ENCODE results near the gene CDC14B.
A peak's percentile ranks its signal among the peaks of the same experiment; 100 is the strongest.
"Not testable (repeated sequence)": the region's sequence is repeated elsewhere in the genome, so short reads cannot be mapped to it uniquely, and the experiment has no call there.

The CDC14B gene

DNA sequence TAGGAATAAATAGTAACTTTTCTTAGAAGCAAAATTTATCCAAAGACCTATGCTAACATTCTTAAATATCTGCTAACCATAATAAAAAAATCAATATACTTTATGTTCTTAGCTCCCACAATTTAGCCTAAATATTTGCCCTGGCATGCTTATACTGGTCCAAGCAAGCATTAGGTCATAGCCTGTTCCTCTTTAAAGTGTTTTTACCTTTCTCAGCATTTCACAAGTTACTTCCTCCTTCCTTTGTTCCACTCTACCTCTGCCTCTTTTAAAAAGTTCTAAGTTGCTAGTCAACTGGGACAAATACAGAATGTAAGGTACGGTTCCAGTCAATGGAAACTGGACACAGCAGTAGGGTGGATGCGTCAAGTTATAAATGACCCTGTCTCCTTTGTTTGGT lies 37.4 kb downstream of the CDC14B start:
- not testable (repeated sequence) for DNase-seq

DNA sequence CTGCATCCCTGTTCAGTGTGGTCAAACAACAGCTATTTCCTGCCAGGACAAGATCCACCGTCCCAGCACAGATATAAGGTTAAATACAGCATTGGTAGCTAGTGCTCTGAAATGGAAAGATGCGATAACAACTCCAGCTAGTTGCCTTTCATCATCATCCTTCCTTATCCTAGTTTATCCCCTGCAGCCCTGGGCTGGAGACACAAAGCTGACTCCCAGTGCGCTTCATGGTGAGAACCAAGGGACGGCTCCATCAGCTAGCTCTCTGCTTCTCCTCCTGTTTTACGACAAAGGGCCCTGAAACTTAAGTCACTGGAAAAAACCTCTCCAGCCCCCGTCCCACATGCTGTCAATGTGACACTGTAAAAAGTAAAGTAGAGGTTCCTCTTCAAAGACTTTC lies 37.9 kb downstream of the CDC14B start:
- DNase-seq = no peak

DNA sequence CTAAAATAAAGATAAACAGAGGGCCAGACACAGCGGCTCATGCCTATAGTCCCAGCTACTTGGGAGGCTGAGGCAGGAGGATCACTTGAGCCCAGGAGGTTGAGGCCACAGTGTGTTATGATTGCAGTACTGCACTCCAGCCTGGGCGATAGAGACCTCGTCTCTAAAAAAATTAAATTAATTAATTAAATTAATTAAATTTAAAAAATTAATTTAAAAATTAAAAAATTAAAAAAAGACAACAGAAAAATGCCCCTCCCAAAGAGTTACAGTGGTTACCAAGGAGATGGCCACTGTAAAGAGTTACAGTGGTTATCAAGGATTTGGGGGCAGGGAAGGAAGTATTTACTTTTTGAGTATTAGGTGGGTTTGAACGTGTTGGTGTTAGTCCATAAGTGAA lies 38.3 kb downstream of the CDC14B start:
- no peak for DNase-seq

DNA sequence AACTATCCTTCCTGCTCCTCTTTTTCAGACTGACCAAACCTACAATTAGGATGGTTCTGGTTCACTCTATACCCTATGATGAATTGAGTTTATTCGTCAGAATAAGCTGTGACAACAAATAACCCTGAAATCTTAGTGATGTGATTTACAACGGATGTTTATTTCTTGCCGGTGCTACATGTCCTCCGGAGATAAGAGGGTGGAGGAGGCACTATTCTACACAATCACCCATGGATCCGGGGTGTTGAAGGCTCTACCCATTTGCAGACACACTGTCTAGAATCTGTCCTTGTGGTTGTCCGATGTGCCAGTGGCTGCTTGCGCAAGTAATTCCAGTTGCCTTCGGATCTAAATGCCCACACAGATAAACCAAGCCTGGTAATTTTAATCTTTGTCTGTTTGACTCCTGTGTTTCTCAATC lies 44.7 kb downstream of the CDC14B start:
- no peak for DNase-seq

DNA sequence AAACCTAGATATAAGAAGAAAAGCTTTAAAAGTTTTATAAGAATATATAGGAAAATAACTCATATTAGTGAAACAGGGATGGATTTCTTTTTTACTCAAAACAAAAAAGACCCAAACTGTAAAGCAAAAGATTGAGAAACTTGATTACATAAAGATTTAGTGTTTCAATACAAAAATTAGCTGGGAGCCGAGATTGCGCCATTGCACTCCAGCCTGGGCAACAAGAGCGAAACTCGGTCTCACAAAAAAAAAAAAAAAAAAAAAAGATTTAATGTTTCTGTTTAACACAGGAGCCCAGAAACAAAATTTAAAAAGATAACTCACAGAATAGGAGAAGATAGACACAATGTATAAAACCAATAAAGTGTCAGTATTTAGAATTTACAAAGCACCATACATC lies 45.2 kb downstream of the CDC14B start:
- no peak for DNase-seq

DNA sequence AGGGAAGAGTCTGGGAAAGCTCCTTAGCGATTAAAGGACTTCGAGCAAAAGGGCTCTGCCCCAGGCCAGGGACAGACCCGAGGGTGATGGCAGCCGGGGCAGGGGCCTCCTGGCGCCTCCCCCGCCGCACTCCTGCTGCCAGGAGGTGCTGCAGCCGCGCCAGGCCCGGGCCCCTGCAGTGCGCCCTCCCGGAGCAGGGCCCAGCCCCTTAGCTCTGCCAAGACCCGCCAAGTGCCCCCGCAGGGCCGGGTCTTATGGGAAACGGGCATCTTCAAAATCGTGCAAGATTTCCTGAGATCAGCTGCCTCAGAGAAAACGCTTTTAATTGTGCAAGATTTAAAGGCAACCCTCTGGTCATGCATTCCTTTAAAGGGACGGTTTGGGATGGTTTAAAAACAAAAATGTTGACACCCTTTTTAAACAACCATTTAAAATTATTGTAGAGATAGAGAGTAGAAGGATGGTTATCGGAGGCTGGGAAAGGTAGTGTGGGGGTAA lies 52.4 kb downstream of the CDC14B start:
- peak; percentile 2 for DNase-seq

DNA sequence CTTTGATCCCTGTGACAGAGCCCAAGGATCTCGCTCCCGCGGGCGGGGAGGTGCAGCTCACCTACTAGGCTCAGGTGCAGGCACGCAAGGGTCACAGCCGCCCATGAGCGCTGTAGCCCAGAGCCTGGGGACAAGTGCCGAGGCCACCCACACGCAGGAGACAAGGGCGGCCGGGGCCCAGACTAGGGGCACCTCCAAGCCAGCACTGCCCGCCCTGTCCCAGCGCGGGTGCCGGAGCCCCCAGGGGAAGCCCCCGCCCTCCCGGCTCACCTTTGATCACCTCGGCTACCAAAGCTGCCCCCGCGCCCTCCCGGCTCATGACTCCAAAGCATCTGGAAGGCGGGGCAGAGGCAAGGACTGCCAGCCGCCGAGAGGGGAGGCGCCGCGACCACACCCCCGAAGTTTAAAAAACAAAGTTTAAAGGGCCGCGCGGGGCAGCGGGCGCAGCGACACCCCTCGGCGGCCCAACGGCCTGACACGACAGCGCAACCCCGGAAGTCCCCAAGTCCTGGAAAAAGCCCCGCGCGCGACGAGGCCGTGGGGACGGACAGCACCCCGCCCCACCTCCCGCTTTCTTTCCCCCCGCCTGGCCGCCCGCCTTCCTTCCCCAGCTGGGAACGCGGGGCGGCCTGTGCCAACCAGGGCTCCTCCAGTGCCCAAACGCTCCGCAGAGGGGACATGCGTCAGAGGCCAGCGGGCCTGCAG lies 53.0 kb downstream of the CDC14B start:
- DNase-seq = no peak

DNA sequence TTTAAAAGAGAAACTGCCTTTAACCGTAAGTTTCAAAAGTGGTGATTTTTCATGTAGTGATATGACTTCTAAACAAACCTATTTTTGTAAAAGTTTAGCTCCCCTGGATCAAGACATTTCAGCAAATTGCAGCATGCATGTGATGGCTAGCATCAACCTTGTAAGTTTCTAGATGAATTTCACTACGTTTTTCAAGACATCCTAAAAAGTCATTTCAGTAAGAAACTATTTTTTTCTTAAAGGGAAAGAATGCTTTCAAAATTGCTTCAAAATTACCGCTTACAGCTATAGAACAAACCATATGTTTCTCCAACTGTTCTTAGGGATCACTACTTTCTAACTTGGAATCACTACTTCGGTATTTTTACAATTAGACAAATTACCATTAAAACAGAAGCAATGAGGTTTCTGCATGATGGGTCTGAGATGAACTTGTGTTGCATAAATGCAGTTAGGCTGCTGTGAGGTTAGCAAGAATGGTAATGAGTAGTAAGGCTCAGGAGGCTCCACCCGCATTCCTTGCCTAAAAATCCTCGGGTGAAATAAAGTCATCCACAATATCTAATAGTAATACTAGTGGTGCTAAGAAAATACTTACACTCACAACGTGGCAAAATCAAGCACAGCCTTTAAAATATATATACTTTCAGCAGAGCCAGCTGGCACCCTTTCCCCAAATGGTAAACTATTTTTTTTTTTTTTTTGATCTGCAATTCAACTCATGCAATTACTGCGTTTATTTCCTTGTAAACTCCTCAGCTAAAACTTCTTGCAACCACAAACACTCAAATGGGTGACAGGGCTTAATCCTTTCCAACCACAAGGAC lies 53.8 kb downstream of the CDC14B start:
- no peak for DNase-seq

DNA sequence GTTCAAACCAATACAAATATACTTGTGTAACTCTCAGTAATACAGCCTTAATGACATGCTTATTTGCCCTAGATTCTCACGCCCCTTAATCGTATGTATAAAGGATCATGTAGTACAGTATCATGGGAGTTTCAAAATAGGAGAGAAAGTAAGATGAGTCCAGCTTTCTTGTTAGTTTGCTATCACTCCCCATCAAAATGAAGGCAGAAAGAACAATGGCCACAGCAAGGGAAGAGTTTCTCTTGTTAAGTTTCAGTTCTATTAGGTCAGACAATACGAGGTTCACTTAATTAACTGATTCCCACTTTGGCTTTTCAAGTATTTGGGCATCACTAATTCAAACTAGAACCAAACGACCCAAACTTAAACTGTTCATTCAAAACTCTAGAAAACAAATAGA lies 55.4 kb downstream of the CDC14B start:
- no peak for DNase-seq

DNA sequence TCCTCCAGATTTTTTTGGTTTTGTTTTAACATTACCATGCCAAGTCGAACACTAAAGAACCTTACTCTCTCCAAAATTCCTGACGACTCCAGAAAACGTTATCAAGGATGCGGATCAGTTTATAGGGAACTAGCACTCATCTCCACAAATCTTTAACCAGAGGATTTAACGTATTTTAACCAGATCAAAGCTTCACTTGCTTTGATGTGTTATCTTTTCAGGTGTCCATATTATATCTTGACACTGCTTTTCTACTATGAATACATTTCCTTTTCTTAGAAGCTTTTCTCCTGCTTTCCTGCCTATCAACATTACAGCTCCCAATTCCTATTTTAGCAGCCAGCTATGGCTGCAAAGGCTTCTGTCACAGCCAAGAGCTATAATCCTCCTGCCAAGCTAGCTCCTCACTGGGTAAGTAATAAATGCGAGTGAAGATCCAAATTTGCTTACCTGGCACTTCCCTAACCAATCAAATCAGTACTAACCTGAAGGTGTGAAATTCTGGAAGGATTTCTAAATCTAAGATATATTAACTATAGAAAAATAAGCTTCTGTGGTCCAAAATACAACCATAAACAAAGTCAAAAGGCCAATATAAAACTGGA lies 60.2 kb downstream of the CDC14B start:
- DNase-seq = no peak

DNA sequence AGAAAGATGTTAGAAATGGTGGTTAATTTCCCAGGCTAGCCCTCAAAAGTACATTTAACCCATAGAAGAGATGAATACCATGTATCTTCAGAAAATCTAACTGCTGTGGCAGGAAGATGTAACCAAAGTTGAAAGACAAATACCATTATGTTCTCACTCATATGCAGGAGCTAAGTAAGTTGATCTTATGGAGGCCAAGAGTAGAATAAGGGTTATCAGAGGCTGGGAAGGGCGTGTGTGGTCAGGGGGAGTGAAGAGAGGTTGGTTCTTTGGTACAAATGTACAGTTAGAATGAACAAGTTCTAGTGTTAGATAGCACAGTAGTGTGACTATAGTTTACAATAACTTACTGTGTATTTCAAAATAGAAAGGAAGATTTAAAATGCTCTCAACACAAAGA lies 61.7 kb downstream of the CDC14B start:
- DNase-seq = no peak

DNA sequence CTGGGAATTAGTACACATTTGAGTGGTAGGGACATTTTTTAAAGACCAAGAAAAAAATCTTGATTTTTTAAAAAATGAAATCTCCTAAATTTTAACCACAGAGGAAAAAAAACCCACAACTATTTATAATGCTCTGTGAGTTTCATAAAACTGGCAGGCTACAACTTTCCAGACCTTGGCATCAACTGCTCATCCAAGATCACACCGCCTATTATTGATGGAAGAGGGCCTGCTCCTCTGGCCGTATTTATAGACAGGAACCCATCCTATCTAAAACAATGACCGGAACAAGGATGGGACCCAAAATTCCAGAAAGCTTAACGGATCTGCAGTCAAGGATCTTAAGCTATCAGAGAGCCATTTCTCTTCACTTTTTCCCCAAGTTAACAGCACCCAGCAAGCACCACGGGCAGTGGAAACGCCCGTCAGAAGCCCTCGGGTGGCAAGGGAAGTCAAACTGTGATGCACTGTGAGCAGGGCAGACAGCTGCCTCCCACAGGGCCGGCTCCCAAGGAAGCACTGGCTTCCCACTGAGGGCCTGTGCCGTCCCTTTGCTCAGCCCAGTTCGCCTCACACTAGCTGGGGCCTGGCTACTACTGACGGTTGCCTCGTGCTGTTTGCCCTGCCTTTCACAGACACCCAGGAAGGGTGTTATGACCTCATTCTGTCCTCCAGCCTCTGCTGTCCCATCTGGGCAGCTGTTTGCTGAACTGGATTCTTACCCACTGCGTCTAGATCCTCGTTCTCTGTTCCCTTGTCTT lies 62.8 kb downstream of the CDC14B start:
- DNase-seq = no peak

DNA sequence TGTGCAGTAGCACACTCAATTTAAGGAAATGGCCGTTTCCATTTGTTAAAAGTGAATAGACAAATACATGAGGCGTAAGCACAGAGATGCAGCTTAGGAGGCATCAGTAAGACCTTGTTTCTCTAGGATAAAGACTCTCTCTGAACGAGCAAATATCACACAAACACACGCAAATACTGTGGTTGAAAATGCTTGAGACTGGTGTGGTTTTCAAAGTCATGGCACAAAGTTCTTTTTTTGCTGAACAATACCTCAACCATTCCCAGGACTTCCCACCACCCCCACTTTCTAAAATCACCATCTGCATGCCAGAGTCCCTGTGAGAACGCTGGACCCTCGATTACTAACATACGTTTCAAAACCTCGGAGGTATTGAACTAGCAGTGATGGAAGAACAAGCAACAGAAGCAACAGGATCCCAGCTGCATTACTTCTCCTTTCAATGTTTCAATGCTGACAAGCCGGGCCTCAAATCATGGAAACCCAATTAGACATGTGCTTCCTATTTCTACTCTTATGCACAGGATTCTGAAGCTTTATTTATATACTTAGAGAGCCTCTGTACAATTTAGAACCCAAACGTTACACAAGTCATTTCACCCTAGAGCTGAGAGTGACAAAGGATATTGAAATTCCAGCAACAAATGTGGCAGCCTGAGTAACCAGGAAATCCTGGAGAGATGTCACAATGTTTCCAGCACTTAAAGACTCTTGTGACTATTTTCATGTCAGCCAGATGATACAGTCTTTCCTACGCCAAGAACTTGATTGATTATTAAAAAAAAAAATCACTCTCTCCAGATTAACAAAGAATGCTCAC lies 63.9 kb downstream of the CDC14B start:
- no peak for DNase-seq

DNA sequence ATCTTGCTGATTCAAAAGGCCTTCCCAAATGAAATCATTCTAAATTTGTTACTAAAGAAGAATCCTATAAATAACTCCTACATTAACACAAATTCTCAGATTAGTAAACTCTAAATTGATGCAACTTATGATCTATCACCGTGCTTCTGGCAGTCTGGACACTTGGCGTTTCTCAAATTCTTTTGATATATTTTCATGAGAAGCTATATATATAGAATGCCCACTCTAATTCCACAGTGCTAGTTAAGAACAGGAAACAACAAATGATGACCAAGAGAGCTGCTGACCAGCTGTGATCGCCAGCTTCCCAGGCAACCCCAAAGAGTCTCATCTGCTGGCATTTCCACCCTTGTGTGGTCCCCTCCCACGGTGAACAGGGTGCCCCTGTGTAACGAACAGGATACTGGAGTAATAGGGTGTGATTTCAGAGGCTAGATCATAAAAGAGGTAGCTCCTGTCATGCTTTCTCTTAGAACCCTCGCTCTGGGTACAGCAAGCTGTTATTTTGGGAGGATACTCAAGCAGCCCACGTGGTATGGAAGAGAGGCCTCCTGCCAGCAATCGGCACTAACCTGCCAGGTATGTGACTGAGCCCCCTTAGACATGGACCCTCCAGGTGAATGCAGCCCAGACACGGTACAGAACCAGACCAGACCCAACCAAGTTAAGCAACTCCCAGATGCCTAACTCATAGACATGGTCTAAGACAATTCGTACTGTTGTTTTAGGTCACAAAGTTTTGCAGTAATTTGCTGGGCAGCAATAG lies 64.7 kb downstream of the CDC14B start:
- no peak for DNase-seq

DNA sequence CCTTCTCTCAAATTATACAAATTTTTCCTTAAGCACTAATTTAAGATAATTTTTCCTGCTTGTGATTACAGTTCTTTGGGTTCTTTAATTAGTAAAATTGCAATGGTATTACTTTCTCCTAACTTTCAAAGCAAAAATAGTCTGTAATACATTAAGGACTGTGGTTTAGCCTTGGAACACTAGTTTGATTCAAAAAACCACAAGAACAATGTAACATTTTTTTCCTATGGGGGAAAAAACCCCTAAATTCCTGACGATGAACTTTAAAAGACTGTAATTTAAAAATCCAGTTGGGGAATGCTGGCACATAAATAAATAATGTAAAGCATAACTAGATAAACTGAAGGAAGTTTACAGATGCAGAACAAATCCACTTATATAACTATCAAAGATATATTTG lies 65.3 kb downstream of the CDC14B start:
- no peak for DNase-seq

DNA sequence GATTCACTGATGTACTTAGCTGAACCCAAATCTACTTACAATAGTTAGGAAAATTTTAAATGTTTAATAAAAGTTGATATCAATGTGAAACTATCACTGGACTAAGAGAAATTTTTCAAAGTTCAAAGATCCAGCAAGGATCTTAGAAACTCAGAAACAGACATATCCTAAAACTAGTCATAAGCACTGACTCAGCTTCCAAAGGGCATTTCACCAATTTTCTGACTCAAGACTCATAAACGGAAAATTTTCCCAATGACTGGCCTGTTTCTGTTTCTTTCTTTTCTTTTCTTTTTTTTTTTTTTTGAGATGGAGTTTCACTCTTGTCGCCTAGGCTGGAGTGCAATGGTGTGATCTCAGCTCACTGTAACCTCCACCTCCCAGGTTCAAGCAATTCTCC lies 66.6 kb downstream of the CDC14B start:
- DNase-seq = no peak

DNA sequence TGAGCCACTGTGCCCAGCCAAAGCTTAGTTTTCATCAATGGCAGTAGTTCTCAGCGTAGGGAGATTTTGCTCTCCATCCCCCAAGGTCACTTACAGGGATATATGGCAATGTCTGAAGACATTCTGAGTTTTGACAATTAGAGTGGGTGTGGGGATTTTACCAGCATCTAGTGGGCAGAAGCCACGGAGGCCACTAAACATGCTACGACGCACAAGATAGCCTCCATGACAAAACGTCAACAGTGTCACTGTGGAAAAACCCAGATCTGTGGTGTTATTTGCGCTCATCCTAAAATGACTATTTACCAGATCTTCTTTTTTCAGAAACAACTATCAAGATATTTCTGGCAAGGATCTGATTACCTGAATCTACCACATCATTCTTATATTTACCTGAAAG lies 68.2 kb downstream of the CDC14B start:
- DNase-seq = no peak

DNA sequence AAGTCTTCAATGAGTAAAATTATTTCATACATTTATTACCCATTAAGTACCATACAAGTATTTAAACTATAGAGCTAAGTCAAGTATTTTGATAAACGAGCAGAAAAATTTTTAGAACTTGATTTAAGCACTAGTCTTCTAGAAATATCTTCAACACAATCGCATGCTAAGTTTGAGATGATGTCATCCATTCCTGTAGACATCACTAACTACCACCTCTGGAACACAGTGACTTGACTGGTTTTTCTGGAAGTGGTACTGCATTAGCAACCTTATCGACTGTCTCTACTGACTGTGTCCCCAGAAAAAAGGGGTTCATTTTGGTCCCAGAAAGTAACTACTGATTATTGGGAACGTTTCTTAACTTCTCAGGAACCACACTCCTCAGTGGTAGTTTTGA lies 69.0 kb downstream of the CDC14B start:
- DNase-seq = no peak

DNA sequence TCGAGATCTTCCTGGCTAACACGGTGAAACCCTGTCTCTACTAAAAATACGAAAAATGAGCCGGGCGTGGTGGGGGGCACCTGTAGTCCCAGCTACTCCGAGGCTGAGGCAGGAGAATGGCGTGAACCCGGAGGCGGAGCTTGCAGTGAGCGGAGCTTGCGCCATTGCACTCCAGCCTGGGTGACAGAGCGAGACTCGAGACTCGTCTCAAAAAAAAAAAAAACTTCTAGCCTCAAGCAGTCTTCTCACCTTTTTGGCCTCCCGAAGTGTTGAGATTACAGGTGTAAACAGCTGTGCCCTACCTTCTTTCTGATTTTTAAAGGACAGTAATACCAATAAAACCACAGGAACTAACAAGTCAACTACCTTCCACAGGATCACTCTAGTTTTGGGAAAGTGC lies 76.5 kb downstream of the CDC14B start:
- not testable (repeated sequence) for DNase-seq

DNA sequence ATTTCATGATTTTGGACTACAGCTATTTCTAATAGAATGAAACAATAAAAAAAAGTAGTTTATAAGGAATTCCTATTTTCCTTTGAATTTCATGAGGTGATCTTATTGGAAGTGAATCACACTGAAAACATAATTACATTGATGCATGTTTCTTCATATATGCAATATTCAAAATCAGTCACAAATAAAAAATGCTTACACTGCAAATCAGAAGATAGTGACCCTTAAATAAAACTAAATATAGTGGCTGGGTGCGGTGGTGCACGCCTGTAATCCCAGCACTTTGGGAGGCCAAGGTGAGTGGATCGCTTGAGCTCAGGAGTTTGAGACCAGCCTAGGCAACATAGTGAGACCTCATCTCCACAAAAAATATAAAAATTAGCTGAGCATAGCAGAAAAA lies 79.5 kb downstream of the CDC14B start:
- DNase-seq = no peak

DNA sequence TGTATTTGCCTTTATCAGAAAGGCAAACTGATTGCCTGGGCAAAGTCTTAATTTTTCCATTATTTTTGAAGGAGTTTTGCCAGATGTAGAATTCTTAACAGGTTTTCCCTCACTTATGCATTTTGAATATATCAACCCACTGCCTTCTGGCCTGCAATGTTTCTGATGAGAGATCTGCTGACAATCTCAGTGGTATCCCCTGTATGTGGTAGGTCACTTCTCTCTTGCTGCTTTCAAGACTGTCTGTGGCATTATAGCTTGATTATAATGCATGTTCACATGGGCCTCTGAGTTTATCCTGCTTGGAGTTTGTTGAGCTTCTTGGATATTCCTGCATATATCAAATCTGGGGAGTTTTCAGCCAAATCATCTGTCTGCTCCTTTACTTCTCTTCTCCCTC lies 87.5 kb downstream of the CDC14B start:
- DNase-seq = no peak

DNA sequence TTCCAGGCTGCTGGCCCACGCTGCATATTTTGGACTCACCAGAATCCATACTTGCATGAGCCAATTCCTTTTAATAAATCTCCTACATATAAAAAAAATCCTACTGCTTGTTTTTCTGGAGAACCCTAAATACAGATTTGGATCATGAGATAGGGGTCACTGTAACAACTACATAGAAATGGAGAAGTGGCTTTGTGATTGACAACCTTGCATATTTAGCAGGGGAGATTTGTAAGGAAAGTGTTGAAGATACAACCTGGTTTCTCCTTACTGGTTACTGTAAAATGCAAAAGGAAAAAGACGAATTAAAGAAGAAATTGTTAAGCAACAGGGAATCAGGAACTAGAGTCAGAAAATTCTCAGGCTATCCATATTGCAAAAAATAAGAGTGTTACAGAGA lies 94.9 kb downstream of the CDC14B start:
- no peak for DNase-seq

Data from DMS79 (cell line).